COLO829 (cell line): ENCODE measurements around the gene MED4.

ENCODE experiments used
- DNase-seq: peaks from one replicate; pipeline ENCODE4 v3.0.0; 2012; ENCODE audit warnings: low spot score

The MED4 gene

DNA sequence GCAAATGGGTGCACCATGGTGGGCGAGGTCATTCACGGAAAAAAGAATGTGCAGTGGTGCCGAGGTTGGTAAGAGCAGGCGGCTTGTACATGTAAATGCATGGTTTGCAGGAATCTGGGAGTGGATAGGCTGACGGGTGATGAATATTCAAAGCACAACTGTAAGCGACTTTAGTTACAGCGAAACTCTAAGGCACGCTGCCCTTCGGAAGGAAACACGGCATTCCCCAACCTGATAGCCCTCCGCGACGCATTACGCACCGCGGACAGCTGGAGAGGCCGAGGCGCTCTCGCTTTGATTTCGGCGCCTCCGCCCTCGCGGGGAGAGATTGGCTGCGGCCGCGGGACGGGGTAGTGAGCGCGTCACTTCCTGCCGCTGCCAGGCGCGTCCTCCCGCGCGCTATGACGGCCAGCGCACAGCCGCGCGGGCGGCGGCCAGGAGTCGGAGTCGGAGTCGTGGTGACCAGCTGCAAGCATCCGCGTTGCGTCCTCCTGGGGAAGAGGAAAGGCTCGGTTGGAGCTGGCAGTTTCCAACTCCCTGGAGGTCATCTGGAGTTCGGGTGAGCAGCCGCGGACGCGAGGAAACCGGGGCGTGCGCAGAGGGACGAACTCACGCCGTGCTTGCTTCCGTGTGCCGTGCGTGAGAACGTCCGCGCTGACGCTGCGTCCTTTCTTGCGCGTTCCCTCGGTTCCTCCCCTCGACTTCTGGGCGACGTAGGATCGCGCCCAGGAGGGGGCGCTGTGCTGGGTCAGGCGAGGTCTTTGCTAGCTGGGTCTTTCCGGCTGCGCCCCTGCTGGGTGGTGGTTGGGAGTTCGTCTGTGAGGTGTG lies 57.3 kb downstream of the MED4 start, which contains the start of gene NUDT15:
NUDT15 (plus strand) TSS at position 381 of the 828 bp plus-strand sequence; CDS start at position 402, 21 bp downstream.
- peak; percentile 96 for DNase-seq

- no peak for DNase-seq
Observed at GRCh38 chr13:48029859-48030258, 65.0 kb downstream of the MED4 start.

DNA sequence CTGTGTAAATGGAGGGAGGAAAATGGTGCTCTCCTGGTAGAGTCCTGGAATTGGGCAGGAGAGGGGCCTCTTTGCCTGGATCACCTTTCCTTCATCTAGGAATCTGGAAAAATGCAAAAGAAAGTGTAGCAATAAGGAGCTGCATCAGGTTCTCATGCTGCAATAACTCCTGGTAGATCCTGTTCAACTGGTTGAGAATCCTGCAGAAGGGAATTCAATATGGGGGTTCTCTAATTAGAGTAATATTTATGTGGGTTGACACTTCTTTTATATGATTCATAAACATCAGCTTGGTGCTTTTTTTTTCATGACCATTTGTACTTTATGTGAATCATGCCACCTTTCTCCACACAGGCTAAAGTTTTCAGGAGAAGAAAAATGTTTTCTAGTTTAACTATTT lies 66.8 kb downstream of the MED4 start:
- no peak for DNase-seq
